ENCODE results near the gene SERHL2. TPM values are rescaled to one million over a fixed set of nuclear protein-coding genes. Genes with fewer than 3 reads are reported as not detected.

The SERHL2 gene
- total and polyA plus RNA-seq, 2 experiments from 2014 or later: 1.5 to 2.1 TPM

DNA sequence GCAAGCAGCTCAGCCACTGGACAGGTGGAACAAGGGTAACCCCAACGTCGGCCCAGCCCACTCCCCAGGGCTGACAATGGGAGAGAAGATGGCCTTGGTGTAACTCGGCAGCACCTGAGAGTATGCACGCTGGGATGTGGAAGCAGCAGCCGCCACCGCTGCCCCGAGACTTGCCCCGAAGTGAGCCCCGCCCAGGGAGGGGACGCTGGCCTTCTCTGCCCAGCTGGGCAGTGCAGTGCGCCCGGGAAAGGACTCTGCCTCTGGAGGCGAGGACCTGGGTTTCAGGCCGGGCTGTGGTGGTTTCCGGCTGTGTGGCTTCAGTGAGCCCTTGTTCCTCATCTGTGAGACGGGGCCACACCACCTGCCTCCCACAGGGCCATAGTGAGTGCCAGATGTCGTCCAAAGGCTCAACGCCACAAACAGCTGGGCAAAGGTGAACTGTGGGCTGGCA, 69.6 kb downstream of the SERHL2 start:
- Histone ChIP-seq H3K4me1 (ENCODE audit: insufficient read depth) (no peaks in the 10 kb centered on the region), H3K4me2 (no peak overlapping the region), H3K36me3 (ENCODE audit: insufficient read depth) (no peaks in the 10 kb centered on the region; the same call in 1 of the 2 replicates), H2AFZ (no peak overlapping the region), H4K20me1 (replicated peaks; ENCODE audit: insufficient read depth) (0 out of 2 replicates have a peak, but pooled peaks cover 8% of the 10 kb centered on the region), H3K27me3 (ENCODE audit: insufficient read depth) (no peaks in the 10 kb centered on the region), H3K9me2 (ENCODE audit: insufficient read depth) (no peaks in the 10 kb centered on the region), H3K27ac (ENCODE audit: low read depth) (no peak overlapping the region), H3K79me2 (replicated peaks; ENCODE audit: insufficient read depth) (no peaks in the 10 kb centered on the region), H3F3A (replicated peaks; ENCODE audit: low read depth) (no peaks in the 10 kb centered on the region), H3K4me3 (no peak overlapping the region)
- H3K4me1 Mint-ChIP-seq: peaks cover 5% of the 10 kb centered on the region
- ATAC-seq: no peak
- peaks cover 17% of the 10 kb centered on the region for H3K27me3 Mint-ChIP-seq (ENCODE audit: insufficient read depth, low read depth, poor library complexity)
- no peak overlapping the region for H3K4me3 Mint-ChIP-seq
- DNase-seq (ENCODE audit: low spot score): no peak
- H3K27ac Mint-ChIP-seq: no peak overlapping the region
- peaks cover 13% of the 10 kb centered on the region for H3K36me3 Mint-ChIP-seq (ENCODE audit: low read depth)
- no peak for TF ChIP-seq EZH2 (IDR thresholded peaks at IDR 0.05; ENCODE audit: low read depth, unreplicated experiment)
- TF ChIP-seq STAT1 (IDR thresholded peaks at IDR 0.05; ENCODE audit: unreplicated experiment): no peak
- TF ChIP-seq NANOG (IDR thresholded peaks at IDR 0.05; ENCODE audit: borderline replicate concordance): no peak
- no peak for TF ChIP-seq CREB1 (CRISPR knock-in tag; IDR thresholded peaks at IDR 0.05; ENCODE audit: low read depth)
- TF ChIP-seq JUNB (IDR thresholded peaks at IDR 0.05; ENCODE audit: unreplicated experiment): no peak
- TF ChIP-seq, protein P1, sequence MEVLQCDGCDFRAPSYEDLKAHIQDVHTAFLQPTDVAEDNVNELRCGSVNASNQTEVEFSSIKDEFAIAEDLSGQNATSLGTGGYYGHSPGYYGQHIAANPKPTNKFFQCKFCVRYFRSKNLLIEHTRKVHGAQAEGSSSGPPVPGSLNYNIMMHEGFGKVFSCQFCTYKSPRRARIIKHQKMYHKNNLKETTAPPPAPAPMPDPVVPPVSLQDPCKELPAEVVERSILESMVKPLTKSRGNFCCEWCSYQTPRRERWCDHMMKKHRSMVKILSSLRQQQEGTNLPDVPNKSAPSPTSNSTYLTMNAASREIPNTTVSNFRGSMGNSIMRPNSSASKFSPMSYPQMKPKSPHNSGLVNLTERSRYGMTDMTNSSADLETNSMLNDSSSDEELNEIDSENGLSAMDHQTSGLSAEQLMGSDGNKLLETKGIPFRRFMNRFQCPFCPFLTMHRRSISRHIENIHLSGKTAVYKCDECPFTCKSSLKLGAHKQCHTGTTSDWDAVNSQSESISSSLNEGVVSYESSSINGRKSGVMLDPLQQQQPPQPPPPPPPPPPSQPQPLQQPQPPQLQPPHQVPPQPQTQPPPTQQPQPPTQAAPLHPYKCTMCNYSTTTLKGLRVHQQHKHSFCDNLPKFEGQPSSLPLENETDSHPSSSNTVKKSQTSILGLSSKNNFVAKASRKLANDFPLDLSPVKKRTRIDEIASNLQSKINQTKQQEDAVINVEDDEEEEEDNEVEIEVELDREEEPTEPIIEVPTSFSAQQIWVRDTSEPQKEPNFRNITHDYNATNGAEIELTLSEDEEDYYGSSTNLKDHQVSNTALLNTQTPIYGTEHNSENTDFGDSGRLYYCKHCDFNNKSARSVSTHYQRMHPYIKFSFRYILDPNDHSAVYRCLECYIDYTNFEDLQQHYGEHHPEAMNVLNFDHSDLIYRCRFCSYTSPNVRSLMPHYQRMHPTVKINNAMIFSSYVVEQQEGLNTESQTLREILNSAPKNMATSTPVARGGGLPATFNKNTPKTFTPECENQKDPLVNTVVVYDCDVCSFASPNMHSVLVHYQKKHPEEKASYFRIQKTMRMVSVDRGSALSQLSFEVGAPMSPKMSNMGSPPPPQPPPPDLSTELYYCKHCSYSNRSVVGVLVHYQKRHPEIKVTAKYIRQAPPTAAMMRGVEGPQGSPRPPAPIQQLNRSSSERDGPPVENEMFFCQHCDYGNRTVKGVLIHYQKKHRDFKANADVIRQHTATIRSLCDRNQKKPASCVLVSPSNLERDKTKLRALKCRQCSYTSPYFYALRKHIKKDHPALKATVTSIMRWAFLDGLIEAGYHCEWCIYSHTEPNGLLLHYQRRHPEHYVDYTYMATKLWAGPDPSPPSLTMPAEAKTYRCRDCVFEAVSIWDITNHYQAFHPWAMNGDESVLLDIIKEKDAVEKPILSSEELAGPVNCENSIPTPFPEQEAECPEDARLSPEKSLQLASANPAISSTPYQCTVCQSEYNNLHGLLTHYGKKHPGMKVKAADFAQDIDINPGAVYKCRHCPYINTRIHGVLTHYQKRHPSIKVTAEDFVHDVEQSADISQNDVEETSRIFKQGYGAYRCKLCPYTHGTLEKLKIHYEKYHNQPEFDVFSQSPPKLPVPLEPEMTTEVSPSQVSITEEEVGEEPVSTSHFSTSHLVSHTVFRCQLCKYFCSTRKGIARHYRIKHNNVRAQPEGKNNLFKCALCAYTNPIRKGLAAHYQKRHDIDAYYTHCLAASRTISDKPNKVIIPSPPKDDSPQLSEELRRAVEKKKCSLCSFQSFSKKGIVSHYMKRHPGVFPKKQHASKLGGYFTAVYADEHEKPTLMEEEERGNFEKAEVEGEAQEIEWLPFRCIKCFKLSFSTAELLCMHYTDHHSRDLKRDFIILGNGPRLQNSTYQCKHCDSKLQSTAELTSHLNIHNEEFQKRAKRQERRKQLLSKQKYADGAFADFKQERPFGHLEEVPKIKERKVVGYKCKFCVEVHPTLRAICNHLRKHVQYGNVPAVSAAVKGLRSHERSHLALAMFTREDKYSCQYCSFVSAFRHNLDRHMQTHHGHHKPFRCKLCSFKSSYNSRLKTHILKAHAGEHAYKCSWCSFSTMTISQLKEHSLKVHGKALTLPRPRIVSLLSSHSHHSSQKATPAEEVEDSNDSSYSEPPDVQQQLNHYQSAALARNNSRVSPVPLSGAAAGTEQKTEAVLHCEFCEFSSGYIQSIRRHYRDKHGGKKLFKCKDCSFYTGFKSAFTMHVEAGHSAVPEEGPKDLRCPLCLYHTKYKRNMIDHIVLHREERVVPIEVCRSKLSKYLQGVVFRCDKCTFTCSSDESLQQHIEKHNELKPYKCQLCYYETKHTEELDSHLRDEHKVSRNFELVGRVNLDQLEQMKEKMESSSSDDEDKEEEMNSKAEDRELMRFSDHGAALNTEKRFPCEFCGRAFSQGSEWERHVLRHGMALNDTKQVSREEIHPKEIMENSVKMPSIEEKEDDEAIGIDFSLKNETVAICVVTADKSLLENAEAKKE (CRISPR knock-in tag; IDR thresholded peaks at IDR 0.05): no peak
- TF ChIP-seq, protein P2, sequence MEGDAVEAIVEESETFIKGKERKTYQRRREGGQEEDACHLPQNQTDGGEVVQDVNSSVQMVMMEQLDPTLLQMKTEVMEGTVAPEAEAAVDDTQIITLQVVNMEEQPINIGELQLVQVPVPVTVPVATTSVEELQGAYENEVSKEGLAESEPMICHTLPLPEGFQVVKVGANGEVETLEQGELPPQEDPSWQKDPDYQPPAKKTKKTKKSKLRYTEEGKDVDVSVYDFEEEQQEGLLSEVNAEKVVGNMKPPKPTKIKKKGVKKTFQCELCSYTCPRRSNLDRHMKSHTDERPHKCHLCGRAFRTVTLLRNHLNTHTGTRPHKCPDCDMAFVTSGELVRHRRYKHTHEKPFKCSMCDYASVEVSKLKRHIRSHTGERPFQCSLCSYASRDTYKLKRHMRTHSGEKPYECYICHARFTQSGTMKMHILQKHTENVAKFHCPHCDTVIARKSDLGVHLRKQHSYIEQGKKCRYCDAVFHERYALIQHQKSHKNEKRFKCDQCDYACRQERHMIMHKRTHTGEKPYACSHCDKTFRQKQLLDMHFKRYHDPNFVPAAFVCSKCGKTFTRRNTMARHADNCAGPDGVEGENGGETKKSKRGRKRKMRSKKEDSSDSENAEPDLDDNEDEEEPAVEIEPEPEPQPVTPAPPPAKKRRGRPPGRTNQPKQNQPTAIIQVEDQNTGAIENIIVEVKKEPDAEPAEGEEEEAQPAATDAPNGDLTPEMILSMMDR (conservative IDR thresholded peaks at IDR 0.05; ENCODE audit: low read depth in 2 of 2): no peak
- no peaks in the 10 kb centered on the region for H3K9me3 Mint-ChIP-seq

Small RNA genes within 50 kb of the gene (small RNA-seq; reads per million reads assigned to genes)
- gene RN7SKP80 (ENCODE audit: low replicate concordance): 0.07 reads per million
- gene RNU6-513P (ENCODE audit: low replicate concordance): not detected

Other genes starting within 250 kb of the SERHL2 start
- 0.23 and 0.49 TPM in 2 replicates for gene NFAM1, start 121.6 kb upstream of the SERHL2 start, total RNA-seq (2014; rRNA removed; shearing (Covaris generic))
- 0.09 and 0.11 TPM in 2 replicates for gene NFAM1, start 121.6 kb upstream of the SERHL2 start, polyA plus RNA-seq (2016; fragmentation: Nextera tagmentation; extraction: Ambion mirVana)
- gene RRP7A, start 34.2 kb upstream of the SERHL2 start, total RNA-seq (2014; rRNA removed; shearing (Covaris generic)): 51.9 and 59.2 TPM in 2 replicates
- 48.1 and 48.9 TPM in 2 replicates for gene RRP7A, start 34.2 kb upstream of the SERHL2 start, polyA plus RNA-seq (2016; fragmentation: Nextera tagmentation; extraction: Ambion mirVana)
- 49.0 and 54.3 TPM in 2 replicates for gene POLDIP3, start 60.9 kb downstream of the SERHL2 start, total RNA-seq (2014; rRNA removed; shearing (Covaris generic))
- 34.3 and 38.2 TPM in 2 replicates for gene POLDIP3, start 60.9 kb downstream of the SERHL2 start, polyA plus RNA-seq (2016; fragmentation: Nextera tagmentation; extraction: Ambion mirVana)
- gene ATP5MGL, start 86.6 kb downstream of the SERHL2 start, total RNA-seq (2014; rRNA removed; shearing (Covaris generic)): not detected in 2 replicates
- 0.30 and 0.53 TPM in 2 replicates for gene ATP5MGL, start 86.6 kb downstream of the SERHL2 start, polyA plus RNA-seq (2016; fragmentation: Nextera tagmentation; extraction: Ambion mirVana)
- gene CYB5R3, start 95.4 kb downstream of the SERHL2 start, total RNA-seq (2014; rRNA removed; shearing (Covaris generic)): 66.4 and 76.2 TPM in 2 replicates
- 66.8 and 76.9 TPM in 2 replicates for gene CYB5R3, start 95.4 kb downstream of the SERHL2 start, polyA plus RNA-seq (2016; fragmentation: Nextera tagmentation; extraction: Ambion mirVana)
- 12.7 and 16.2 TPM in 2 replicates for gene A4GALT, start 166.9 kb downstream of the SERHL2 start, total RNA-seq (2014; rRNA removed; shearing (Covaris generic))
- 7.0 and 8.9 TPM in 2 replicates for gene A4GALT, start 166.9 kb downstream of the SERHL2 start, polyA plus RNA-seq (2016; fragmentation: Nextera tagmentation; extraction: Ambion mirVana)

Data from GM23338 (cell line).